HepG2 (cell line): ENCODE results near the gene ANKRD40CL.

Experiments used
- BORCS8-MEF2B ChIP-seq: sonication (generic); formaldehyde crosslinking; IDR thresholded peaks from 2 replicates; pipeline ENCODE4 v1.8.0; 2022; ENCODE audit warnings: mild to moderate bottlenecking, missing genetic modification reagents
- DNMT3B ChIP-seq: conservative IDR thresholded peaks from 2 replicates; pipeline ENCODE4 v1.6.1; 2016; ENCODE audit warnings: missing biosample characterization, control low read depth
- EZH2 ChIP-seq: conservative IDR thresholded peaks from 2 replicates; pipeline ENCODE4 v1.6.1; 2012; ENCODE audit warnings: mild to moderate bottlenecking, low read depth, low read length, moderate library complexity
- POLR2AphosphoS5 ChIP-seq: IDR thresholded peaks from 2 replicates; pipeline ENCODE4 v1.6.1; 2012; ENCODE audit warnings: low read depth, low read length
- UBTF ChIP-seq: sonication (generic); formaldehyde crosslinking; IDR thresholded peaks from 2 replicates; pipeline ENCODE4 v1.4.0; 2020; ENCODE audit warnings: mild to moderate bottlenecking, missing genetic modification reagents
- ZBTB4 ChIP-seq: sonication (generic); formaldehyde crosslinking; IDR thresholded peaks from 2 replicates; pipeline ENCODE4 v1.4.0; 2020; ENCODE audit warnings: missing genetic modification reagents, mild to moderate bottlenecking, borderline replicate concordance
- ZKSCAN1 ChIP-seq: fragments of 150-350 bp; IDR thresholded peaks from 2 replicates; pipeline ENCODE4 v1.6.1; 2014; ENCODE audit warnings: low read length

GRCh38 chr17:50806141-50806643 lies 38.9 kb upstream of the ANKRD40CL start:
- TF ChIP-seq UBTF (CRISPR knock-in tag) (0 out of 2 replicates have a peak, but pooled peaks have one; percentile 34), DNMT3B (CRISPR knock-in tag) (no peak), EZH2 (no peak), BORCS8-MEF2B (CRISPR knock-in tag) (no peak), POLR2AphosphoS5 (no peak), ZKSCAN1 (no peak), ZBTB4 (CRISPR knock-in tag) (no peak; the same call in 1 of the 2 replicates)
